Esophagus squamous epithelium (tissue), 4 donors: ENCODE results near the gene MPG.

Experiments used
- POLR2A ChIP-seq, 4 donors: fragments of 450-650 bp; IDR thresholded peaks; one replicate each; pipeline ENCODE4 v1.6.1; 2017; ENCODE audit warnings: antibody characterized with exemption in 4 of 4, mild to moderate bottlenecking in 4 of 4, moderate library complexity in 3 of 4
- TF ChIP-seq, protein P1 (sequence below), 6 experiments: fragments of 450-650 bp in 4 of 6; fragments of 200-600 bp in 2 of 6; sonication (generic) in 2 of 6; IDR thresholded peaks; one replicate each; pipeline ENCODE4 v1.5.1; 2016 to 2019; ENCODE audit warnings: antibody characterized with exemption in 6 of 6, mild to moderate bottlenecking in 4 of 6, moderate library complexity in 4 of 6

DNA sequence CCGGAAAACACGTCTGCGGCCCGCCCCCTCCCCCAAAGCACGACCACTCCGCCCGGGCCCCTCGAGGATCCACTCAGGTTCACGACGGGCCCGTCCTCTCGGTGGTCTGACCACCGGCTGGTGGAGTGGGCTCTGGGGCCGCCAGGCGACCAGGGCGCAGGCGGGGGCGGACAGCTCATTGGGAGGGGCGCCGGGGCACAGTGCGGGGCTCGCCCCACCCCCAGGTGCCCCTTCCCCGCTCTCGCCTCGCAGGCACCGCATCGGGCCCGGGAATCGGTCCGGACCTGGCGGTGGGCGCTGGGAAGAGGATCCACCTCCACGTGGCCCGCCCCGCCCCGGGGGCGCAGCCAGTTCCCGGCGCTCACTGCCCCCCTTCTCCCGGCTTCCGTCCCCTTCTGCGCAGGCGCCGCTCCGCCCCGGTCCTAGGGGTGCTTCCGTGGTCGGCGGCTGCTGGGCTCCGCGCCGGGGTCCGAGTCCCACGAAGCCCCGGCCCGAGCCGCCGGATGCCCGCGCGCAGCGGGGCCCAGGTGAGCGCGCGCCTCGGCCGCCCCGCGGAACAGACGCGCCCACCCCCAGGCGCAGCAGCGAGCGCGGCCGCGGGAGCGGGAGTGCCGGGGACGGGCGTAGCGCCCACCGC, at the start of gene MPG:
- TF ChIP-seq, protein P1, sequence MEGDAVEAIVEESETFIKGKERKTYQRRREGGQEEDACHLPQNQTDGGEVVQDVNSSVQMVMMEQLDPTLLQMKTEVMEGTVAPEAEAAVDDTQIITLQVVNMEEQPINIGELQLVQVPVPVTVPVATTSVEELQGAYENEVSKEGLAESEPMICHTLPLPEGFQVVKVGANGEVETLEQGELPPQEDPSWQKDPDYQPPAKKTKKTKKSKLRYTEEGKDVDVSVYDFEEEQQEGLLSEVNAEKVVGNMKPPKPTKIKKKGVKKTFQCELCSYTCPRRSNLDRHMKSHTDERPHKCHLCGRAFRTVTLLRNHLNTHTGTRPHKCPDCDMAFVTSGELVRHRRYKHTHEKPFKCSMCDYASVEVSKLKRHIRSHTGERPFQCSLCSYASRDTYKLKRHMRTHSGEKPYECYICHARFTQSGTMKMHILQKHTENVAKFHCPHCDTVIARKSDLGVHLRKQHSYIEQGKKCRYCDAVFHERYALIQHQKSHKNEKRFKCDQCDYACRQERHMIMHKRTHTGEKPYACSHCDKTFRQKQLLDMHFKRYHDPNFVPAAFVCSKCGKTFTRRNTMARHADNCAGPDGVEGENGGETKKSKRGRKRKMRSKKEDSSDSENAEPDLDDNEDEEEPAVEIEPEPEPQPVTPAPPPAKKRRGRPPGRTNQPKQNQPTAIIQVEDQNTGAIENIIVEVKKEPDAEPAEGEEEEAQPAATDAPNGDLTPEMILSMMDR (IDR thresholded peaks at IDR 0.05) = no peak
- peak in 3 of 4 donors; percentile 31 to 84 (median 71) for TF ChIP-seq POLR2A (IDR thresholded peaks at IDR 0.05)
